Uterus (tissue), 2 donors: Measurements from ENCODE around the gene NADSYN1.

Experiments
- POLR2A ChIP-seq, 2 donors: fragments of 450-650 bp; IDR thresholded peaks; one replicate each; pipeline ENCODE4 v1.6.1; 2016; ENCODE audit warnings: antibody characterized with exemption in 2 of 2, mild to moderate bottlenecking in 1 of 2, moderate library complexity in 1 of 2
- TF ChIP-seq, protein P1 (sequence below), 4 experiments: fragments of 200-600 bp in 2 of 4; fragments of 450-650 bp in 2 of 4; sonication (generic) in 2 of 4; IDR thresholded peaks; one replicate each; pipeline ENCODE4 v1.5.1; 2016 to 2019; ENCODE audit warnings: antibody characterized with exemption in 4 of 4, mild to moderate bottlenecking in 2 of 4, moderate library complexity in 1 of 4

GRCh38 chr11:71442880-71443279 lies 10.1 kb upstream of the NADSYN1 start:
- TF ChIP-seq, protein P1, sequence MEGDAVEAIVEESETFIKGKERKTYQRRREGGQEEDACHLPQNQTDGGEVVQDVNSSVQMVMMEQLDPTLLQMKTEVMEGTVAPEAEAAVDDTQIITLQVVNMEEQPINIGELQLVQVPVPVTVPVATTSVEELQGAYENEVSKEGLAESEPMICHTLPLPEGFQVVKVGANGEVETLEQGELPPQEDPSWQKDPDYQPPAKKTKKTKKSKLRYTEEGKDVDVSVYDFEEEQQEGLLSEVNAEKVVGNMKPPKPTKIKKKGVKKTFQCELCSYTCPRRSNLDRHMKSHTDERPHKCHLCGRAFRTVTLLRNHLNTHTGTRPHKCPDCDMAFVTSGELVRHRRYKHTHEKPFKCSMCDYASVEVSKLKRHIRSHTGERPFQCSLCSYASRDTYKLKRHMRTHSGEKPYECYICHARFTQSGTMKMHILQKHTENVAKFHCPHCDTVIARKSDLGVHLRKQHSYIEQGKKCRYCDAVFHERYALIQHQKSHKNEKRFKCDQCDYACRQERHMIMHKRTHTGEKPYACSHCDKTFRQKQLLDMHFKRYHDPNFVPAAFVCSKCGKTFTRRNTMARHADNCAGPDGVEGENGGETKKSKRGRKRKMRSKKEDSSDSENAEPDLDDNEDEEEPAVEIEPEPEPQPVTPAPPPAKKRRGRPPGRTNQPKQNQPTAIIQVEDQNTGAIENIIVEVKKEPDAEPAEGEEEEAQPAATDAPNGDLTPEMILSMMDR (IDR thresholded peaks at IDR 0.05) = no peak
- TF ChIP-seq POLR2A (IDR thresholded peaks at IDR 0.05) = no peak
